ENCODE data around the gene FIGLA. TPM values are rescaled to one million over a fixed set of nuclear protein-coding genes. Genes with fewer than 3 reads are reported as not detected.
"Not testable (repeated sequence)": the region's sequence is repeated elsewhere in the genome, so short reads cannot be mapped to it uniquely, and the experiment has no call there.

The FIGLA gene
- total RNA-seq, 1 donor from 2014 or later = not detected

- no peak for DNase-seq
These were observed 17.3 kb upstream of the FIGLA start for GRCh38 chr2:70807828-70808118.

GRCh38 chr2:70807102-70807827 lies 16.8 kb upstream of the FIGLA start:
- DNase-seq = no peak

- DNase-seq = no peak
These were observed 16.2 kb upstream of the FIGLA start for GRCh38 chr2:70806620-70807019.

GRCh38 chr2:70806013-70806412 lies 15.6 kb upstream of the FIGLA start:
- DNase-seq = no peak

- no peak for DNase-seq
These were observed 11.3 kb upstream of the FIGLA start for GRCh38 chr2:70801607-70802263.

GRCh38 chr2:70799706-70800105 lies 9.3 kb upstream of the FIGLA start:
- no peak for DNase-seq

GRCh38 chr2:70797996-70798395 lies 7.6 kb upstream of the FIGLA start:
- not testable (repeated sequence) for DNase-seq

- DNase-seq = peak; percentile 24
These were observed 7.1 kb upstream of the FIGLA start for GRCh38 chr2:70797506-70797905.

- no peak for DNase-seq
These were observed 5.8 kb upstream of the FIGLA start for GRCh38 chr2:70796262-70796661.

- no peak for DNase-seq
These were observed 4.9 kb upstream of the FIGLA start for GRCh38 chr2:70795164-70795995.

GRCh38 chr2:70793450-70793849 lies 3.0 kb upstream of the FIGLA start:
- DNase-seq = no peak

- DNase-seq = peak; percentile 84
These were observed 923 bp downstream of the FIGLA start for GRCh38 chr2:70789304-70790135.

GRCh38 chr2:70785137-70785911 lies 5.1 kb downstream of the FIGLA start:
- peak; percentile 87 for DNase-seq

- no peak for DNase-seq
These were observed 6.1 kb downstream of the FIGLA start for GRCh38 chr2:70784320-70784719.

- no peak for DNase-seq
These were observed 10.4 kb downstream of the FIGLA start for GRCh38 chr2:70779911-70780545.

- peak; percentile 80 for DNase-seq
These were observed 11.0 kb downstream of the FIGLA start for GRCh38 chr2:70779491-70779890.

- peak; percentile 66 for DNase-seq
These were observed 11.8 kb downstream of the FIGLA start for GRCh38 chr2:70778676-70779075.

GRCh38 chr2:70777450-70777849 lies 13.0 kb downstream of the FIGLA start:
- no peak for DNase-seq

GRCh38 chr2:70776266-70776665 lies 14.2 kb downstream of the FIGLA start:
- no peak for DNase-seq

GRCh38 chr2:70775141-70775540 lies 15.3 kb downstream of the FIGLA start:
- no peak for DNase-seq
